Uterus (tissue), 2 donors: Measurements from ENCODE around the gene SYMPK.

ENCODE experiments used
- POLR2A ChIP-seq, 2 donors: fragments of 450-650 bp; IDR thresholded peaks; one replicate each; pipeline ENCODE4 v1.6.1; 2016; ENCODE audit warnings: antibody characterized with exemption in 2 of 2, mild to moderate bottlenecking in 1 of 2, moderate library complexity in 1 of 2
- TF ChIP-seq, protein P1 (sequence below), 4 experiments: fragments of 200-600 bp in 2 of 4; fragments of 450-650 bp in 2 of 4; sonication (generic) in 2 of 4; IDR thresholded peaks; one replicate each; pipeline ENCODE4 v1.5.1; 2016 to 2019; ENCODE audit warnings: antibody characterized with exemption in 4 of 4, mild to moderate bottlenecking in 2 of 4, moderate library complexity in 1 of 4

DNA sequence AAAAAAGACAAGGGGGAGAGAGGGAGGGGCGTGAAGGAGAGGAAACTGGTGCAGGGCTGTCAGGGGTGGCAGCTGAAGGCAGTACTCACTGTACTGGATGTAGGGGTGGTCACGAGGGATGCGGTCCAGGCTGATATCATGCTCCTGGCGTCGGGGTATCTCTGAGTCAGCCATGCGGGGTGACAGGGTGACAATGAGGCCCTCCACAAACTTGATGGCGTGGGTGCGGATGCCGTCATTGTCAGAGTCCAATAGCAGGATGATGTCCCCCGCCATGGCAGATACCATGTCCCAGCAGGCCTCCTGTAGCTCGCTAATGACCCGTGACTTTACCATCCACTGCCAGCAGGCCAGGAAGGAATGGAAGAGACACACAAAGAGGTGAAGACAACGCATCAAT, 15.3 kb downstream of the SYMPK start:
- TF ChIP-seq, protein P1, sequence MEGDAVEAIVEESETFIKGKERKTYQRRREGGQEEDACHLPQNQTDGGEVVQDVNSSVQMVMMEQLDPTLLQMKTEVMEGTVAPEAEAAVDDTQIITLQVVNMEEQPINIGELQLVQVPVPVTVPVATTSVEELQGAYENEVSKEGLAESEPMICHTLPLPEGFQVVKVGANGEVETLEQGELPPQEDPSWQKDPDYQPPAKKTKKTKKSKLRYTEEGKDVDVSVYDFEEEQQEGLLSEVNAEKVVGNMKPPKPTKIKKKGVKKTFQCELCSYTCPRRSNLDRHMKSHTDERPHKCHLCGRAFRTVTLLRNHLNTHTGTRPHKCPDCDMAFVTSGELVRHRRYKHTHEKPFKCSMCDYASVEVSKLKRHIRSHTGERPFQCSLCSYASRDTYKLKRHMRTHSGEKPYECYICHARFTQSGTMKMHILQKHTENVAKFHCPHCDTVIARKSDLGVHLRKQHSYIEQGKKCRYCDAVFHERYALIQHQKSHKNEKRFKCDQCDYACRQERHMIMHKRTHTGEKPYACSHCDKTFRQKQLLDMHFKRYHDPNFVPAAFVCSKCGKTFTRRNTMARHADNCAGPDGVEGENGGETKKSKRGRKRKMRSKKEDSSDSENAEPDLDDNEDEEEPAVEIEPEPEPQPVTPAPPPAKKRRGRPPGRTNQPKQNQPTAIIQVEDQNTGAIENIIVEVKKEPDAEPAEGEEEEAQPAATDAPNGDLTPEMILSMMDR (IDR thresholded peaks at IDR 0.05): no peak
- TF ChIP-seq POLR2A (IDR thresholded peaks at IDR 0.05): no peak
